Hepatocyte (in vitro differentiated cells): Measurements from ENCODE around the gene KRTAP5-2.

Experiments
- CTCF ChIP-seq: fragments of 200-600 bp; sonication (generic); IDR thresholded peaks from 2 replicates; pipeline ENCODE4 v1.5.1; 2016; ENCODE audit warnings: antibody characterized with exemption, mild to moderate bottlenecking; ENCODE audit not compliant: poor library complexity
- EZH2 ChIP-seq: fragments of 200-600 bp; sonication (generic); IDR thresholded peaks from 2 replicates; pipeline ENCODE4 v1.6.1; 2016; ENCODE audit warnings: antibody characterized with exemption, mild to moderate bottlenecking, borderline replicate concordance

- TF ChIP-seq EZH2 (no peak), CTCF (peak; percentile 74)
These were observed 42.2 kb upstream of the KRTAP5-2 start for GRCh38 chr11:1640076-1640946.
